OCI-LY7 (cell line): ENCODE results near the gene PLCL2. TPM values are rescaled to one million over a fixed set of nuclear protein-coding genes. Genes with fewer than 3 reads are reported as not detected.

ENCODE experiments used
- BruUV-seq: library from RNA; stranded (reverse); fragments of 400-500 nt; replicated peaks from 2 replicates; lab custom pipeline; 2021; lab: Mats Ljungman, UMichigan
- CTCF ChIA-PET: fragments of 300-600 bp; sonication (Branson Sonifier 250); formaldehyde crosslinking; loops from one replicate; lab custom pipeline; 2022; ENCODE audit warnings: antibody characterized with exemption; ENCODE audit not compliant: unreplicated experiment; lab: Charles Lee
- POLR2A ChIA-PET: fragments of 300-600 bp; sonication (Branson Sonifier 250); formaldehyde crosslinking; loops from one replicate; lab custom pipeline; 2022; ENCODE audit warnings: antibody characterized with exemption; lab: Charles Lee
- DNase-seq: peaks from one replicate; pipeline ENCODE4 v3.0.0-alpha.2; 2015; ENCODE audit warnings: low spot score
- H2AFZ ChIP-seq: fragments of 200-600 bp; sonication (generic), shearing (Covaris generic); 2 replicates; pipeline ENCODE4 v1.6.1; 2014; ENCODE audit warnings: mild to moderate bottlenecking, antibody characterized with exemption, low read length, moderate library complexity
- H3K27ac ChIP-seq: fragments of 200-600 bp; sonication (generic); 2 replicates; pipeline ENCODE4 v1.5.1; 2014; ENCODE audit warnings: mixed run types, low read depth, mild to moderate bottlenecking, moderate library complexity, low read length, inconsistent platforms; ENCODE audit not compliant: poor library complexity, severe bottlenecking
- H3K36me3 ChIP-seq: fragments of 200-600 bp; sonication (generic); 2 replicates; pipeline ENCODE4 v1.6.1; 2014; ENCODE audit warnings: mild to moderate bottlenecking, antibody characterized with exemption, low read length, moderate library complexity, mixed read lengths; ENCODE audit not compliant: insufficient read depth
- H3K4me1 ChIP-seq: fragments of 200-600 bp; sonication (generic); 2 replicates; pipeline ENCODE4 v1.5.1; 2014; ENCODE audit warnings: mild to moderate bottlenecking, low read length; ENCODE audit not compliant: insufficient read depth, poor library complexity, severe bottlenecking
- H3K4me2 ChIP-seq: fragments of 200-600 bp; sonication (generic); 2 replicates; pipeline ENCODE4 v1.6.1; 2014; ENCODE audit warnings: mild to moderate bottlenecking, low read length
- H3K4me3 ChIP-seq: fragments of 200-600 bp; sonication (generic); 2 replicates; pipeline ENCODE4 v1.5.1; 2014; ENCODE audit warnings: mild to moderate bottlenecking, low read depth, low read length; ENCODE audit not compliant: poor library complexity, severe bottlenecking
- H3K79me2 ChIP-seq: fragments of 200-600 bp; sonication (generic); 2 replicates; pipeline ENCODE4 v1.6.1; 2016; ENCODE audit warnings: low read depth, mild to moderate bottlenecking, low read length, moderate library complexity, mixed read lengths; ENCODE audit not compliant: insufficient read depth
- H3K9me2 ChIP-seq: fragments of 200-600 bp; sonication (generic); 2 replicates; pipeline ENCODE4 v1.6.1; 2016; ENCODE audit warnings: mild to moderate bottlenecking, low read length, mixed read lengths; ENCODE audit not compliant: insufficient read depth
- H3K9me3 ChIP-seq: fragments of 200-600 bp; sonication (generic); 2 replicates; pipeline ENCODE4 v1.6.1; 2014; ENCODE audit warnings: mild to moderate bottlenecking, mixed run types, low read length, mixed read lengths
- H4K20me1 ChIP-seq: fragments of 200-600 bp; sonication (generic); 2 replicates; pipeline ENCODE4 v1.6.1; 2014; ENCODE audit warnings: mild to moderate bottlenecking, antibody characterized with exemption, low read length, moderate library complexity, mixed read lengths; ENCODE audit not compliant: insufficient read depth
- EZH2phosphoT487 ChIP-seq: fragments of 200-600 bp; sonication (generic); IDR thresholded peaks from 2 replicates; pipeline ENCODE4 v1.6.1; 2018; ENCODE audit warnings: low read depth, borderline replicate concordance, mild to moderate bottlenecking, mixed run types, antibody characterized with exemption, low read length, moderate library complexity, mixed read lengths
- intact Hi-C: fragments of 100-400 bp; cut with micrococcal nuclease; formaldehyde crosslinking; loops from one replicate; pipeline ENCODE4 v1.10.0; 2022; ENCODE audit not compliant: unreplicated experiment
- total RNA-seq, 2 experiments: library from RNA; depleted of rRNA in 1 of 2; stranded (reverse); fragments of >200 nt in 1 of 2; shearing (Covaris generic) in 1 of 2; gene quantifications; 2 replicates each; pipeline ENCODE4 v1.2.3, GENCODE V29; 2014 to 2022
- TF ChIP-seq, protein P1 (sequence below): fragments of 200-600 bp; sonication (generic); conservative IDR thresholded peaks from 2 replicates; pipeline ENCODE4 v1.5.1; 2014; ENCODE audit warnings: mild to moderate bottlenecking, antibody characterized with exemption, low read length, moderate library complexity, mixed read lengths

Gene PLCL2
- total RNA-seq, 2 experiments from 2014 or later = 34.1 to 41.6 TPM

GRCh38 chr3:16896820-16897219, 12.1 kb downstream of the PLCL2 start:
- no peak overlapping the region for H2AFZ ChIP-seq
- H3K4me3 ChIP-seq = peak overlapping the region; percentile 65
- intact Hi-C loops = loop anchor here (1.0 to 10.0 kb wide), 3 partner anchors 15 to 848 kb away; partner anchors contain the start of gene TBC1D5
- no TSS peak for BruUV-seq
- H3K9me3 ChIP-seq = peaks cover 8% of the 10 kb centered on the region; the same call in 1 of the 2 replicates
- no peak for TF ChIP-seq EZH2phosphoT487
- TF ChIP-seq, protein P1, sequence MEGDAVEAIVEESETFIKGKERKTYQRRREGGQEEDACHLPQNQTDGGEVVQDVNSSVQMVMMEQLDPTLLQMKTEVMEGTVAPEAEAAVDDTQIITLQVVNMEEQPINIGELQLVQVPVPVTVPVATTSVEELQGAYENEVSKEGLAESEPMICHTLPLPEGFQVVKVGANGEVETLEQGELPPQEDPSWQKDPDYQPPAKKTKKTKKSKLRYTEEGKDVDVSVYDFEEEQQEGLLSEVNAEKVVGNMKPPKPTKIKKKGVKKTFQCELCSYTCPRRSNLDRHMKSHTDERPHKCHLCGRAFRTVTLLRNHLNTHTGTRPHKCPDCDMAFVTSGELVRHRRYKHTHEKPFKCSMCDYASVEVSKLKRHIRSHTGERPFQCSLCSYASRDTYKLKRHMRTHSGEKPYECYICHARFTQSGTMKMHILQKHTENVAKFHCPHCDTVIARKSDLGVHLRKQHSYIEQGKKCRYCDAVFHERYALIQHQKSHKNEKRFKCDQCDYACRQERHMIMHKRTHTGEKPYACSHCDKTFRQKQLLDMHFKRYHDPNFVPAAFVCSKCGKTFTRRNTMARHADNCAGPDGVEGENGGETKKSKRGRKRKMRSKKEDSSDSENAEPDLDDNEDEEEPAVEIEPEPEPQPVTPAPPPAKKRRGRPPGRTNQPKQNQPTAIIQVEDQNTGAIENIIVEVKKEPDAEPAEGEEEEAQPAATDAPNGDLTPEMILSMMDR = no peak
- peak overlapping the region; percentile 77 for H3K27ac ChIP-seq
- no peaks in the 10 kb centered on the region for H3K9me2 ChIP-seq
- 0 out of 2 replicates have a peak, but pooled peaks cover 4% of the 10 kb centered on the region for H4K20me1 ChIP-seq
- POLR2A ChIA-PET = interaction anchor here (0.6 to 8.7 kb wide), 17 partner anchors 8 to 531 kb away, joined by 3 to 96 read pairs (median 4); partner anchors contain the start of gene PLCL2
- H3K79me2 ChIP-seq = peaks cover 100% of the 10 kb centered on the region
- peaks cover 94% of the 10 kb centered on the region for H3K4me1 ChIP-seq
- CTCF ChIA-PET = interaction anchor here (1.5 kb wide), 1 partner anchor 11 kb away, joined by 7 read pairs; no protein-coding TSS in a partner anchor
- peak overlapping the region; percentile 99 for H3K4me2 ChIP-seq
- H3K36me3 ChIP-seq = peaks cover 19% of the 10 kb centered on the region
- DNase-seq = peak; percentile 44

GRCh38 chr3:16897254-16897926, 12.6 kb downstream of the PLCL2 start:
- no peaks in the 10 kb centered on the region for H3K9me2 ChIP-seq
- BruUV-seq = TSS peak; percentile 91
- H3K27ac ChIP-seq = peak overlapping the region; percentile 77
- CTCF ChIA-PET = interaction anchor here (1.5 kb wide), 1 partner anchor 11 kb away, joined by 7 read pairs; no protein-coding TSS in a partner anchor
- peak overlapping the region; percentile 99 for H3K4me2 ChIP-seq
- H2AFZ ChIP-seq = peak overlapping the region; percentile 3; the same call in 1 of the 2 replicates
- peaks cover 8% of the 10 kb centered on the region; the same call in 1 of the 2 replicates for H3K9me3 ChIP-seq
- peak; percentile 91 for DNase-seq
- TF ChIP-seq, protein P1 = no peak
- TF ChIP-seq EZH2phosphoT487 = no peak
- POLR2A ChIA-PET = interaction anchor here (0.6 to 8.7 kb wide), 11 partner anchors 10 to 531 kb away, joined by 3 to 96 read pairs (median 5); partner anchors contain the start of gene PLCL2
- peaks cover 19% of the 10 kb centered on the region for H3K36me3 ChIP-seq
- H4K20me1 ChIP-seq = 0 out of 2 replicates have a peak, but pooled peaks cover 4% of the 10 kb centered on the region
- peaks cover 94% of the 10 kb centered on the region for H3K4me1 ChIP-seq
- H3K4me3 ChIP-seq = peak overlapping the region; percentile 65
- H3K79me2 ChIP-seq = peaks cover 100% of the 10 kb centered on the region
- intact Hi-C loops = loop anchor here (1.0 to 10.0 kb wide), 3 partner anchors 15 to 847 kb away; partner anchors contain the start of gene TBC1D5
